K562 (cell line): ENCODE measurements around the gene WASHC4. TPM values are rescaled to one million over a fixed set of nuclear protein-coding genes. Genes with fewer than 3 reads are reported as not detected.
"Not testable (repeated sequence)": the region's sequence is repeated elsewhere in the genome, so short reads cannot be mapped to it uniquely, and the experiment has no call there.

ENCODE experiments used
- ATAC-seq: fragments of 200-7000 bp; cut with Tn5 transposase; 3 replicates; pipeline ENCODE4 v1.9.1; 2020; ENCODE audit warnings: moderate library complexity
- BruUV-seq: library from RNA; stranded (reverse); fragments of 400-500 nt; replicated peaks from 2 replicates; lab custom pipeline; 2021; lab: Mats Ljungman, UMichigan
- CTCF ChIA-PET: fragments of 300-600 bp; formaldehyde crosslinking; extraction: SDS; loops from one replicate; lab custom pipeline; 2021; ENCODE audit warnings: low intra/inter-chr PET ratio; lab: Yijun Ruan, JAX
- POLR2A ChIA-PET: fragments of 300-600, 350-650 bp; sonication (Branson Sonifier 250); formaldehyde crosslinking; extraction: SDS; loops from one replicate; lab custom pipeline; 2021; ENCODE audit warnings: antibody characterized with exemption, inconsistent platforms; lab: Yijun Ruan, JAX
- DNase-seq, 4 experiments: peaks; one replicate each; pipeline versions ENCODE4 v3.0.0 to v3.0.0-alpha.2; 2011 to 2018; ENCODE audit warnings: low spot score in 3 of 4, mixed read lengths in 3 of 4; ENCODE audit errors: extremely low read depth in 1 of 4
- FAIRE-seq: peaks from 2 replicates; lab custom pipeline; 2011; peaks lifted over from hg19 to GRCh38; lab: Jason Lieb, UNC
- H2AFZ ChIP-seq: 2 replicates; pipeline ENCODE4 v1.6.0; 2011; ENCODE audit warnings: low read depth, low read length, control low read depth, inconsistent platforms
- H3K27ac ChIP-seq: fragments of 200-600 bp; 3 replicates; pipeline ENCODE4 v1.8.0; 2011; ENCODE audit warnings: low read depth, mild to moderate bottlenecking, control low read depth, inconsistent platforms, low read length, moderate library complexity, mixed read lengths; ENCODE audit errors: extremely low read depth
- H3K27me3 ChIP-seq, 2 experiments: fragments of 300-600 bp in 1 of 2; 2 replicates in 1 of 2; 3 replicates in 1 of 2; pipeline versions ENCODE4 v1.6.0 to v1.8.0; 2011; ENCODE audit warnings: inconsistent platforms in 2 of 2, low read length in 2 of 2, mild to moderate bottlenecking in 1 of 2, mixed read lengths in 1 of 2, moderate library complexity in 1 of 2; ENCODE audit not compliant: control insufficient read depth in 2 of 2, insufficient read depth in 2 of 2
- H3K36me3 ChIP-seq: fragments of 300-600 bp; 3 replicates; pipeline ENCODE4 v1.8.0; 2011; ENCODE audit warnings: mild to moderate bottlenecking, low read length, inconsistent platforms; ENCODE audit not compliant: control insufficient read depth, insufficient read depth
- H3K4me1 ChIP-seq, 2 experiments: fragments of 200-600 bp in 1 of 2; replicated peaks in 1 of 2; 2 replicates in 1 of 2; 3 replicates in 1 of 2; pipeline versions ENCODE4 v1.5.1 to v1.8.0; 2011; ENCODE audit warnings: inconsistent platforms in 2 of 2, low read length in 2 of 2, mild to moderate bottlenecking in 1 of 2, mixed read lengths in 1 of 2, moderate library complexity in 1 of 2; ENCODE audit not compliant: control insufficient read depth in 2 of 2, insufficient read depth in 2 of 2
- H3K4me2 ChIP-seq: 2 replicates; pipeline ENCODE4 v1.6.1; 2011; ENCODE audit warnings: low read length, control low read depth, inconsistent platforms, mixed read lengths; ENCODE audit not compliant: insufficient read depth
- H3K4me3 ChIP-seq: fragments of 200-600 bp; sonication (generic), shearing (Covaris generic); 2 replicates; pipeline ENCODE4 v1.5.1; 2016; ENCODE audit warnings: control low read depth, inconsistent platforms
- H3K79me2 ChIP-seq: fragments of 200-600 bp; 3 replicates; pipeline ENCODE4 v1.8.0; 2011; ENCODE audit warnings: low read length, inconsistent platforms; ENCODE audit not compliant: control insufficient read depth, insufficient read depth
- H3K9ac ChIP-seq, 2 experiments: 2 replicates each; pipeline versions ENCODE4 v1.6.0 to v1.6.1; 2011; ENCODE audit warnings: low read depth in 2 of 2, low read length in 2 of 2, control low read depth in 1 of 2, inconsistent platforms in 1 of 2, mild to moderate bottlenecking in 1 of 2, mixed read lengths in 1 of 2; ENCODE audit not compliant: insufficient read depth in 1 of 2
- H3K9me1 ChIP-seq: one replicate; pipeline ENCODE4 v1.6.0; 2011; ENCODE audit warnings: inconsistent platforms, mild to moderate bottlenecking, low read length, moderate library complexity; ENCODE audit not compliant: control insufficient read depth, insufficient read depth
- H3K9me3 ChIP-seq: replicated peaks from 2 replicates; pipeline ENCODE4 v1.5.1; 2011; ENCODE audit warnings: low read depth, low read length, inconsistent platforms; ENCODE audit not compliant: control insufficient read depth, insufficient read depth
- H4K20me1 ChIP-seq: replicated peaks from 2 replicates; pipeline ENCODE4 v1.6.1; 2011; ENCODE audit warnings: low read length, inconsistent platforms, mixed read lengths; ENCODE audit not compliant: control insufficient read depth, insufficient read depth
- CBX3 ChIP-seq, 2 experiments: IDR thresholded peaks; 1 replicate in 1 of 2; 2 replicates in 1 of 2; pipeline ENCODE4 v1.6.1; 2012; ENCODE audit warnings: inconsistent platforms in 2 of 2, low read length in 2 of 2, borderline replicate concordance in 1 of 2, control low read depth in 1 of 2
- CBX5 ChIP-seq: IDR thresholded peaks from 2 replicates; pipeline ENCODE4 v1.6.1; 2014; ENCODE audit warnings: low read depth, borderline replicate concordance
- NCOA2 ChIP-seq, 2 experiments: fragments of 450-650 bp; IDR thresholded peaks; 2 replicates each; pipeline ENCODE4 v1.6.1; 2018; ENCODE audit warnings: mild to moderate bottlenecking in 2 of 2, moderate library complexity in 1 of 2; ENCODE audit not compliant: partially characterized antibody in 2 of 2
- NFIC ChIP-seq: fragments of 450-650 bp; IDR thresholded peaks from 2 replicates; pipeline ENCODE4 v1.6.1; 2017; ENCODE audit warnings: mild to moderate bottlenecking, inconsistent platforms
- PHF21A ChIP-seq: fragments of 450-650 bp; IDR thresholded peaks from 2 replicates; pipeline ENCODE4 v1.6.1; 2017; ENCODE audit warnings: low read depth, borderline replicate concordance
- TGIF2 ChIP-seq: sonication (generic); formaldehyde crosslinking; IDR thresholded peaks from 2 replicates; pipeline ENCODE4 v1.8.1; 2022; ENCODE audit warnings: mild to moderate bottlenecking, missing genetic modification reagents, moderate library complexity
- TRIM24 ChIP-seq, 2 experiments: fragments of 450-650 bp; IDR thresholded peaks; 2 replicates each; pipeline ENCODE4 v1.6.1; 2016
- TRIM28 ChIP-seq: fragments of 450-650 bp; IDR thresholded peaks from 2 replicates; pipeline ENCODE4 v1.6.1; 2017
- ZBED1 ChIP-seq: IDR thresholded peaks from 2 replicates; pipeline ENCODE4 v1.6.1; 2014
- ZNF445 ChIP-seq: fragments of 250-450 bp; sonication (Bioruptor Pico); IDR thresholded peaks from 2 replicates; pipeline ENCODE4 v1.4.0; 2020; ENCODE audit warnings: low read depth, mild to moderate bottlenecking, moderate library complexity
- whole genome bisulfite sequencing: fragments of 100-300 bp; shearing (Covaris generic); methylation state at CpG from one replicate; pipeline ENCODE4 v1.1.6; 2016; ENCODE audit warnings: low coverage, mixed read lengths; ENCODE audit not compliant: insufficient coverage; ENCODE audit errors: missing lambda C conversion rate; 5-methylcytosine and 5-hydroxymethylcytosine counted together
- in situ Hi-C: fragments of 300-500 bp; cut with MboI; formaldehyde crosslinking; loops from 4 replicates; pipeline ENCODE4 v1.15.0; 2018; ENCODE audit warnings: inconsistent platforms, mixed read lengths
- intact Hi-C: fragments of 100-400 bp; cut with micrococcal nuclease; formaldehyde crosslinking; loops from 2 replicates; pipeline ENCODE4 v1.14.2; 2022
- polyA plus RNA-seq, 8 experiments: library from polyadenylated mRNA; depleted of rRNA in 4 of 8; stranded (reverse) in 5 of 8; unstranded in 3 of 8; fragments of >200 nt; fragmentation: Nextera tagmentation in 2 of 8; fragmentation: Illumina TruSeq in 1 of 8; extraction: Ambion mirVana in 2 of 8; extraction: Trizol in 1 of 8; gene quantifications; 2 replicates each; pipeline versions ENCODE4 v1.2.1 to v1.2.3, GENCODE V29; 2011 to 2014; ENCODE audit warnings: inconsistent platforms in 1 of 8, missing spikeins in 1 of 8
- total RNA-seq, 7 experiments: library from RNA; depleted of rRNA in 6 of 7; stranded (reverse); fragments of >200 nt in 6 of 7; fragmentation: Illumina TruSeq in 2 of 7; extraction: Trizol in 2 of 7; gene quantifications; 2 replicates each; pipeline versions ENCODE4 v1.2.1 to v1.2.3, GENCODE V29; 2011 to 2021; ENCODE audit warnings: low replicate concordance in 1 of 7

WASHC4 gene
- total and polyA plus RNA-seq, 9 of the 15 experiments (the other 6 are each of a cell fraction or from before 2014, with no cell fraction given) = 12.5 to 38.5 (median 21.3) TPM

GRCh38 chr12:105092336-105092735 is 15.2 kb upstream of the WASHC4 start:
- TF ChIP-seq TGIF2 (no peak), PHF21A (no peak), NCOA2 (IDR thresholded peaks at IDR 0.05; ENCODE audit: partially characterized antibody in 2 of 2) (no peak), ZBED1 (no peak), NFIC (no peak)
- no TSS peak for BruUV-seq
- FAIRE-seq (no peak), DNase-seq (no peak), ATAC-seq (no peak)
- H3K36me3 ChIP-seq = no peaks in the 10 kb centered on the region
- ChIA-PET POLR2A (interaction anchor here (0.7 to 1.2 kb wide), 3 partner anchors 9 to 804 kb away, joined by 4 read pairs; partner anchors contain the start of gene WASHC4), CTCF (no interaction called here)
- H4K20me1 ChIP-seq = no peaks in the 10 kb centered on the region
- no peaks in the 10 kb centered on the region for H3K9me1 ChIP-seq
- no peak overlapping the region for H3K4me2 ChIP-seq
- H3K4me3 ChIP-seq = no peak overlapping the region
- H3K79me2 ChIP-seq = no peaks in the 10 kb centered on the region
- in situ Hi-C loops (no loop called here), intact Hi-C loops (no loop called here)
- no peak overlapping the region for H3K9ac ChIP-seq
- 37% methylated on average over 13 of the region's 13 CpGs for WGBS
- H3K4me1 ChIP-seq = no peaks in the 10 kb centered on the region; a peak in 1 of 5 replicates
- no peaks in the 10 kb centered on the region; a peak in 2 of 5 replicates for H3K27me3 ChIP-seq
- no peaks in the 10 kb centered on the region; the same call in 1 of the 2 replicates for H3K9me3 ChIP-seq
- no peak overlapping the region for H2AFZ ChIP-seq
- H3K27ac ChIP-seq = no peak overlapping the region

GRCh38 chr12:105095338-105095737 is 12.2 kb upstream of the WASHC4 start:
- FAIRE-seq = not testable (repeated sequence)

More at GRCh38 chr12:105095338-105095737, 12.2 kb upstream of the WASHC4 start:
- ATAC-seq, BruUV-seq, H3K4me3 ChIP-seq, POLR2A ChIA-PET, H3K9me3 ChIP-seq, H3K27me3 ChIP-seq, H3K9me1 ChIP-seq, H3K9ac ChIP-seq, intact Hi-C loops, H3K4me2 ChIP-seq, DNase-seq, H4K20me1 ChIP-seq, H2AFZ ChIP-seq, H3K4me1 ChIP-seq, H3K27ac ChIP-seq, CTCF ChIA-PET, H3K79me2 ChIP-seq, in situ Hi-C loops, H3K36me3 ChIP-seq: not testable (repeated sequence)
- 0 out of 3 replicates have a peak, but pooled peaks of 1 of the 2 experiments have one; percentile 25 for TF ChIP-seq CBX3 (IDR thresholded peaks at IDR 0.05; ENCODE audit: borderline replicate concordance in 1 of 2, low read length in 2 of 2)
- TF ChIP-seq ZNF445 (CRISPR knock-in tag) = peak; percentile 90
- peak; percentile 71; the same call in 1 of the 2 replicates for TF ChIP-seq TRIM28
- peak; percentile 67; the same call in 1 of the 2 replicates for TF ChIP-seq CBX5
- TF ChIP-seq TRIM24 (IDR thresholded peaks at IDR 0.05) = 0 out of 4 replicates have a peak, but pooled peaks of 1 of the 2 experiments have one; percentile 44
- 16% methylated on average over 4 of the region's 5 CpGs for WGBS
